Left kidney (tissue), 2 donors: Measurements from ENCODE around the gene B3GALT5. TPM values are rescaled to one million over a fixed set of nuclear protein-coding genes. Genes with fewer than 3 reads are reported as not detected.

ENCODE experiments used
- DNase-seq: peaks from one replicate; pipeline ENCODE4 v3.0.0-alpha.2; 2013
- polyA plus RNA-seq: library from polyadenylated mRNA; unstranded; fragments of 120-200 nt; gene quantifications from one replicate; pipeline ENCODE4 v1.2.1, GENCODE V29; 2013; ENCODE audit not compliant: insufficient read length

Gene B3GALT5
- polyA plus RNA-seq, 1 donor: 1.8 TPM

DNA sequence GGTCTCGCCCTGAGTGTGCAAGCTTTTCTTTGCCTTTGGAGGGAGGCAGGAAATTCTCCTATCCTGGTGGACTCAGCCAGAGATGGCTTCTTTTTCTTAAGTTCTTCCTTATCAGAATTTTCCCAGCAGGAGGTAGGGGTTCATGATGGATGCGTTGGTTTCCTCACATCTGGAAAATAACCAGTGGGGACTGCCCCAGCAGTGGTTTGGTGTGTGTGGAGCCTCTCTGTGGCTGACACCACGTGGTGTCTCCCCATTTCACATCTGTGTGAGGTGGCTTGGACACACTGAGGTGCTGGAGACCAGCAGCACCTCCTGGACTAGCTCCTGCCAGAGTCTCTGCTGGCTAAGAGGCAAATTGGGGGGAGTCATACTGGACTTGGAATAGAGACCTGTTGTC, 32.6 kb downstream of the B3GALT5 start:
- DNase-seq: no peak

DNA sequence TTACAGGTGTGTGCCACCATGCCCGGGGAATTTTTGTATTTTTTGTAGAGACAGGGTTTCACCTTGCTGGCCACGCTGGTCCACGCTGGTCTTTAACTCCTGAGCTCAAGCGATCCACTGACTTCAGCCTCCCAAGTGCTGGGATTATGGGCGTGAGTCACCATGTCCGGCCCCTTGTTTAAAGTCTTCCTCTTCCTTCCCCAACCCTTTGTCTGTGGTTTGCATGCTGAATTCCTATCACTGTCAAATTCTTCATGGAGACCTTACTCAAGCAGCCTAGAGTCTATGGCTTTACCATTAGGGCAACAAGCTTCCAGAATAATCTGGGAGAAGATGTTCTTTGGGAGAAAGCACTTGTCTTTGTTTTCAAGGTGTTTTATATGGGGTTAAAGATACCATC, 34.7 kb downstream of the B3GALT5 start:
- DNase-seq: no peak

DNA sequence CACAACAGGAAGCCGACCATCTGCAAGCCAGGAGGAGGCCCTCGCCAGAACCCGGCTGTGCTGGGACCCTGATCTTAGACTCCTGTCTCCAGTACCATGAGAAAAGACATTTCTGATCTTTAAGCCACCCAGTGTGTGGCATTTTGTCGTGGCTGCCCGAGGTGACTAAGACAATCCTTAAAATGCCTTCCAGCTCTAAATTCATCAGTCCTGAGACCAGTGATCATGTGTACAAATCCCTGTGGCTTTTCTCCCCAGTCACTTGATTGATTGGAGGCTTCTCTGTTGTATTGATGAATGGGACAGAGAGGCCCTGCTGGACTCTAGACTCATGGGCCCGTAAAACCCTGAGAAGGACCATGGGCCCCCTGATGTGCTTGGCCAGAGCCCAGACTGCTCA, 36.1 kb downstream of the B3GALT5 start:
- no peak for DNase-seq

DNA sequence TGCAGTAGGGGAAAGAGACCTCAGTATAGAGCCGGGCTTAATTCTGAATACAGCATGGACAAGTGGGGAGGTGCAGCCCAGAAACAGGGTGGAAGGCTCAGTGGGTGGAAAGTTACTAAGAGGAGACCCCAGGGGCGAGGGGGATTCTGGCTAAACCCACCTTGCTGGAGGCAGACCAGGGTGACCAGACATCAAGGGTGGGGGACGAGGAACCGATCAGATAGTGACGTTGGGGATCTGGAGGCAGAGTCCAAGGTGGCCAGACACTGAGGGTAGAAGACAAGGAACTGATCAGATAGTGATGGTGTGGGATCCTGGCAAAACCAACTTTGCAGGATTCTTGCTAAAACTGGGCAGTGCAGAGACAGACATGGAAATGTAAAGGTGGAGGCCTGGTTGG, 36.8 kb downstream of the B3GALT5 start:
- no peak for DNase-seq

DNA sequence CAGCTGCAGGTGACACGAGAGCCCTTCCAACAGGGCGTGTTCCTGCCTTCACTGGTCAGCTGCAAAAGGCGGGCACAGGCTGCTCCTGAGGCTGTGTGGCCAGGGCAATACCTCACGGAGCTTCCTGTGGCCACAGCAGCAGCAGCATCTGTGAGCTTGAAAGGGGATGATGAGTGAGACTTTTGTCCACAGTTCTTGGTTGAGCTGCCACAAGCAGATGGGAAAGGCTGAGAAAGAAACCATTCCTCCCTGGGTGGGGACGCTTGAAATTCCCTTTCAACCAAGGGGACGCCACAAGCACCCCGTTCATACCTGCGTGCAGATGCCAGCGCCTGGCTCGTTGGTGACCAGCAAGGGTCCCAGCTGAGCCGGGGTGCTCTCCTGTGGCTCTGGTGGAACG, 37.6 kb downstream of the B3GALT5 start:
- DNase-seq: no peak

DNA sequence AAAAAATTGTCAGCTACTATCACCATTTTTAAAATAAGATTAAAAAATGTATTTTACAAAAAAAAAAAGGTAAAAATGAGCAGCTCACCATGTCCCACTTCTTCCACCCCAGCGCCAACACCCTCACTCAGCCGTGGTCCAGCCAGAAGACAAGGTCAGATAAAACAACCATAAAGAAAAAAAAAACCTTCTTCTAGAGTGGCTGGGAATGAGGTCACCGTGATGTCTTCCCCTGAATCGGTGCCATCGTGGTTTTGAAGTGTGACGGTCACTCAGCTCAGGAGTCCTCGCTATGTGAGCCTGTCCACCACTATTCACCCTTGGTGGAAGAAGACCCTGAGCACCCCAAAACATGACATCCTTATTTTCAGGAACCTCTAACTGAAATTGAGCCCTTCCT, 38.1 kb downstream of the B3GALT5 start:
- DNase-seq: no peak

DNA sequence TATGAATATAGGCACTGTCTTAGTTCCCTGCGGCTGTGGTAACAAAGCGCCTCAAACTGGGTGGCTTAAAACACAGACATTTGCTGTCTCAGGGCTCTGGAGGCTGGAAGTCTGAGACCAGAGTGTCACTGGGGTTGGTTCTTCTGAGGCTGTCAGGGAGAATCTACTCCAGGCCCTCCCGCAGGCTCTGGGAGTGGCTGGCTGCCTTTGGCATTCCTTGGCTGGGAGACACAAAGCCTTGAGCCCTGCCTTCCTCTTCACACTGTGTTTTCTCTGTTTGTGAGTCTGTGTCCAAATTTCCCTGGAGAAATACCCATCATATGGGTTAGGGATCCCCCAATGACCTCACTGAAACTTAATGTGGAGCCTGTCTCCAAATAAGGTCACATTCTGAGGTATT, 38.5 kb downstream of the B3GALT5 start:
- DNase-seq: no peak

DNA sequence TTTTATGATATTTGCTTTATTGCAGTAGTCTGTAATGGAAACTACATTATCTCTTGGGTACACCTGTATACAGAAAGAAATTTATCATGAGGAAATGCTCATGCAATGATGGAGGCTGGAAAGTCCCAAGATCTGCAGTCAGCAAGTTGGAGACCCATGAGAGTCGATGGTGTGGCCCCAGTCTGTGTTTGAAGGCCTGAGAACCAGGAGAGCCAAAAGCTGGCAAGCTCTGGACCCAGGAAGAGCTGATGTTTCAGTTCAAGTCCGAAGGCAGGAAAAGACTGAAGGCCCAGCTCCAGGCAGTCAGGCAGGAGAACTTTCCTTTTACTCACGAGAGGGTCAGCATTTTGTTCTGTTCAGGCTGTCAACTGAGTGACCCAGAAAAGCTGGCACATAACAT, 42.2 kb downstream of the B3GALT5 start:
- DNase-seq: no peak

DNA sequence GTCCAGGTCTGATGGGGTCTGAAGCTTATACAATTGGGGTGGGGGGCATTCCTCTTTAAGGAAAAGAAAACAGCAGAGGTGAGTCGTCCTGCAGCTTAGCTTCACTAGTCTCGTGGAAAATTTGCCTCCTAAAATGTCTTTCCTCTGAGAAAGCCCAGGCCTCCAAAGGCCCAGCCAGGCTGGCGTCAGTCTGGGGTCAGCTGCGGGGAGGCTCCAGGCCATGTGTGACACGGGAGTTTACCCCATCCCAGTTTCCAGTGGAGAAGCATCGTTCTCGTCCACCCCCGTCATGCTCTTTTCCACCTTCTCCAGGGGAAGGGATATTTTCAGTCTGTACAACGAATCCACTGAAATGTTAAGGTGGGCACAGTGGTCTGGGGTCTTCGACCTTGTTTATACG, 42.8 kb downstream of the B3GALT5 start:
- no peak for DNase-seq

DNA sequence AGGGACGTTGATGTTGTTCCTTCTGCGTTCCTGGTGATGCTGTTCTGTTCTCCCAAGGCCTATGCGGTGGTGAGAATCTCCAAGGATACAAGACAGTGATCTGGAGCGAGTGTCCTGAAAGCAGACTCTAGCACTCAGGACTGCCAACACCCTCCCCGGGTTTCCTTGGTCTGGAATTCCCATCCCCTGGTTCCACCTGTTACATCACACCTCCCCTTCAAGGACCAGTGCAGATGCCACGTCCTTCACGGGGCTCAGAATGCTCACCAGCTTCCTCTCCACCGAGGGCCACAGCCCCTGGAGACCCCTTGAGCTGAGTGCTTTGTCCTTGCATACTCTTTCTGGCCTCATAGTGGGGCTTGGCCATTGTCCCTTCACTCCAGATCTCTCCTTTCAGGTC, 43.5 kb downstream of the B3GALT5 start:
- DNase-seq: no peak

DNA sequence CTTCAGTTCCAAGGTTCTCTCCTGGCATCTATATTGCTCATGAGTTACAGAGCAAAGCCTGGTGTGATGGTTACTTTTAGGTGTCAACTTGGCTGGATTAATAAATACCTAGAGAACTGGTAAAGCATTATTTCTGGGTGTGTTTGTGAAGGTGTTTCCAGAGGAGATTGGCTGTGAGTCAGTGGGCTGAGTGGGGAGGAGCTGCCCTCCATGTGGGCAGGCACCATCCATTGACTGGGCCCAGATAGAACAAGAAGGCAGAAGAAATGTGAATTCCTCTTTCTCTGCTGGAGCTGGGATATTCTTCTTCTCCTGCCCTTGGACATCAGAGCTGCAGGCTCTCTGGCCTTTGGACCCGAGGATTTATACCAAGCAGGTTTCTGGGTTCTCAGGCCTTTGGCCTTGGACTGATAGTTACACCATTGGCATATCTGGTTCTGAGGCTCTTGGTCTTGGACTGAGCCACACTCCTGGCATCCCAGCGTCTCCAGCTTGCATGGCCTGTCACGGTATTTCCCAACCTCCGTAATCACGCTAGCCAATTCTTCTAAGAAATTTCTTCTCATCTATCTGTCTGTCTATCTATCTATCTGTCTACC, 44.5 kb downstream of the B3GALT5 start:
- DNase-seq: no peak

DNA sequence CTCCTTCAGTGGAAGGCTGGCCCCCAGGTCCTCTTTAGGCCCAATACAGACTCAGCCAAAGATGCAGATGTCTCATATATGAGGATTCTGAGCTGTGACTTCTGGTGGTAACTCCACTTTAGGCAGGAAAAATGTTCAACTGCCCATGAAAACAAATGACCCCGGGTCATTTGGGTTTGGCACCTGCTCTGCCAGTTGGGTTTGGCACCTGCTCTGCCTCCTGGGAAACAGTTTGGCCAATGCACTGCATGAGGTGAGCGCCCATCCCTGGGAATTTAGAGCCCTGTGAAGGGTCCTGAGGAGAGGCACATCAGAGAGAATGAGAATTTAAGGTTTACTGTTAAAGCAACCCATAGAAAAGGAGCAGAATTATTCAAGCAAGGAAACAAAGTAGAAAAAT, 45.3 kb downstream of the B3GALT5 start:
- no peak for DNase-seq

DNA sequence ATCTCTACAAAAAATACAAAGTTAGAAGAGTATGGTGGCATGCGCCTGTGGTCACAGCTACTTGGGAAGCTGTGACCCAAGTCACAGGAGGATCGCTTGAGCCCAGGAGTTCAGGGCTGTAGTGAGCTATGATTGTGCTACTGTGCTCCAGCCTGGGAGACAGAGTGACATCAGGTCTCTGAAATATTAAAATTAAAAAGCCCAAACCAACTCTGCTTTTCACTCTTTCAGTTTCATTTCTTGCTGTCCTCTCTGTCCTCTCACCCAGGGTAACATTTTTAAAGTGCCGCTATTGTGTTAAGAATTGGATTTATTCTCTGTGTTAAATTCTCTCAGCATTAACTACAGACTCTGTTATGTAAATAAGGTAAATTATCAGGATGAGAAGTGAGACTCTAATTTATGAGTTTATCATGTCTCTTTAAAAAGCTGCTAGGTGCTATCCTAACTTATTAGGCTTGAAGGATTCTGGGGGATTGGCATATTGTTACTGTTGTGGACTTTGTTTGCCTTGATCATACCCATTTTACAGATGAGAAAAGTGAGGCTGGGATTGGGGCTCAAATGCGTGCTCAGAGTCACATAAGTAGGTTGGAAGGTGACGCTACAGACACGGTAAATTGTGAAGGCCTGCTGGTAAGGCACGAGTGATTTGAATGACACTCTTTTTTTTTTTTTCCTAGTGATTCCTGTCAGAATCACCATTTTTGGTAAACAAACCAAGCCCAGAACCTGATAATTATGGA, 46.5 kb downstream of the B3GALT5 start:
- no peak for DNase-seq

DNA sequence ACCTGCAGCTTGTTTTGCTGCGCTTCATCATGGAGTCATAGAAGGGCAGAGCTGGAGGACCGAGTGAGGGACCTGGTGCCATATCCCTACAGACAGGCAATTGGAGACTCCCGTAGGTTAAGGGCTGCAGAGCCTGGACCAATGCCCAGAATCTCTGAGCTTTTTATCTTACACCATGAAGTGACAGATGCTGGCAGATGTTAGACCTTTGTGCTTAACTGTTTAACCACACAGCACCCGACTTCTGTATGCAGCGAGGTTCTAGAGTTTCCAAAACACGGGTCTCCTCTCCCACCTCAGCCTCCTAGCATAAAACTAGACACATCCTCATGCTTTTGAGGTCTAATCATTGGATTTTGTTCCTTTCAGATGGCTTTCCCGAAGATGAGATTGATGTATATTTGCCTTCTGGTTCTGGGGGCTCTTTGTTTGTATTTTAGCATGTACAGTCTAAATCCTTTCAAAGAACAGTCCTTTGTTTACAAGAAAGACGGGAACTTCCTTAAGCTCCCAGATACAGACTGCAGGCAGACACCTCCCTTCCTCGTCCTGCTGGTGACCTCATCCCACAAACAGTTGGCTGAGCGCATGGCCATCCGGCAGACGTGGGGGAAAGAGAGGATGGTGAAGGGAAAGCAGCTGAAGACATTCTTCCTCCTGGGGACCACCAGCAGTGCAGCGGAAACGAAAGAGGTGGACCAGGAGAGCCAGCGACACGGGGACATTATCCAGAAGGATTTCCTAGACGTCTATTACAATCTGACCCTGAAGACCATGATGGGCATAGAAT, 47.6 kb downstream of the B3GALT5 start:
- DNase-seq: no peak

DNA sequence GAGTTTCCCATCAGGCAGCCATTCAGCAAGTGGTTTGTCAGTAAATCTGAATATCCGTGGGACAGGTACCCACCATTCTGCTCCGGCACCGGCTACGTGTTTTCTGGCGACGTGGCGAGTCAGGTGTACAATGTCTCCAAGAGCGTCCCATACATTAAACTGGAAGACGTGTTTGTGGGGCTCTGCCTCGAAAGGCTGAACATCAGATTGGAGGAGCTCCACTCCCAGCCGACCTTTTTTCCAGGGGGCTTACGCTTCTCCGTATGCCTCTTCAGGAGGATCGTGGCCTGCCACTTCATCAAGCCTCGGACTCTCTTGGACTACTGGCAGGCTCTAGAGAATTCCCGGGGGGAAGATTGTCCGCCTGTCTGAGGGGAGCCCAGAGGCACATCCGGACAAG, 48.4 kb downstream of the B3GALT5 start:
- no peak for DNase-seq

DNA sequence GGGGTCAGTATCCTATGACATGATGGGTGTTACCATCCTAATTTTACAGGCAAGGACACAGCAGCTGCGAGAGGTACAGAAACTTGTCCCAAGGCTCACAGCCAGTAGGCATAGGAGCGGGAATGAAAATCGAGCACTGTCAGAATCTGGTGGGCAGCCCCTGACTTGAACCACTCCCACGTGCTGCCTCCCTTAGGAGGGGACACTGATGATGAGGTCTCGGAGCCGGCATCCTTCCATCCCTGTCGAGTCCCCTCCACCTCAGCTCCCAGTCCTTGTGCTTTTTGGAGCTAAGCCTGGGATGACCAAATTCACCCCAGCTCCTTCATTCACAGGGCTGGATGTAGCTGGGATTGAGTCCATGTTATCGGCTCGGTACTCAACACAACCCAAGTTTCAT, 49.0 kb downstream of the B3GALT5 start:
- DNase-seq: no peak

DNA sequence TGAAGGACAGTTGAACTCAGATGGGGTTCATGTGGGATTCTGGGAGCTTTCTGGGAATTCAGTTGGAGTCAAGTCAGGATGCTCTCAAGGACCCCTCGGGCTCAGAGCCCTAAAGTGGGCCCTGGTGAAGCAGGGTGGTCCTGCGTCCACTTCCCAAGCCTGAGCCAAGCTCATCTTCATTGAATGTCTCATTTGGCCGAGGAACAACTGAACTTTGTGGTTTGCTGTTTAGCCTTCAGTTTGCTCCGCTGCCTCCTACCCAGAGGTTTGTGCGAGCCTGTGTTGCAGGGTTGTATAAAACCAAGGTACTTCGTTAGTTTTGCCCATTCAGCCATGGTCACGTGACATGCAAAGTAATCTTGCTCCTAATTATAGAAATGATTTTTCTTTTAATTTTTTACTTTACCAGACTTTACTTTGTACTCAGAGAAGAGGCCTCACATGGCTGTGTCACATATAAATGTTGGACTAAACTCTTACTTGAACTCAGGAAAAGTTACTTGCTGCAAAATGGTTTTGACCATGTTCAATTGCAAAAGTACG, 49.7 kb downstream of the B3GALT5 start:
- DNase-seq: no peak

DNA sequence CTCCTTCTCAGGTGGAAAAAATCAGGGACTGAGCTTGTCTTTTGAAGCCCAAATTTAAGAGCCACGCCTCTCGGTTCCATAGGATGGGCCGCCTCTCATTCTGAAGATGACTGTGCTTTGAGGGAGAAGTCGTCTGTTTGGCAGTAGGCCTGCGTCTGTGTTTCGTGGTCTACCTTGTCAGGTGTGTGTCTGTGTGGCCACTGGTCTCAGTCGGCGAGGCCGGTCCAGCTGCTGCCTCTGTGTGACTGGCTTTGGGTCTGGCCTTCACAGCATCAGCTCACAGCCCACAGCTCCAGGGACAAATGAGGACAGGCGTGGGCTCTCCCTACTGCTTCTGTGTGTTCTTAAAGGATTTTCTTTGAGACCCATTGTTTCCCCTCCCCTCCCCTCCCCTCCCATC, 50.3 kb downstream of the B3GALT5 start:
- no peak for DNase-seq

DNA sequence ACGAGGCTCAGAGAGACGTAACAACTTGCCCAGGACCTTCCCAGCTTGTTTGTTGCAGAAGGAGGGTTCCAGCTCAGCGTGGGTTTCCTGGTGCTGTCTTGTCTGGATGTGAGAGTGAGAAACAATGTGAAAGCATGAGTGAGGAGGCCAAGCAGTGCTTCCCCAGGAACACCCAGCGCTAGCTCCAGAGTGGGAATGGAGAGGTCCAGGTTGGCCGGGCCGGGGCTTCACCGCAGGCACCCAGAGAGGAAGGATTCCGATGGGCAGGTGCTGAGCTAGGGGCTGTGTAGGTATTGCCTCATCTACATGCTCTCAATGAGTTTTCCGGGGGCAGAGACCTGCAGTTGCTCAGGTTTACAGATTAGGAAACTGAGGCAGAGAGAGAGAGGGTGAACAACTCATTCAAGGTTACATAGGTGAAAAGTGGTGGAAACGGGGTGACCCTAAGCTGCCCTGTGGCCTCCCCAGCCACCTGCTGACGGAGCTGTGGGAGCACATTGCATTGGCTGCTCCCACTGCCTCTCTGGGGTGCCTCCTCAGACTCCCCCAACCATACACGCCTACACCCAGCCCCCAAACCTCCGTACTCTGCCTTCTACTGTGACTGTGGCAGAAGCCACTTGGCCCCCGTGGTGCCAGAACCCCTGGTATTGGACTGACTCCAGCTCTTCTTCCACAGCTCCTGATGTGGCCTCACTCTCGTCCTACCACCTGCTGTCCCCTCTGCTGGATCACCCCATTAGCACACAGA, 51.2 kb downstream of the B3GALT5 start:
- DNase-seq: no peak

DNA sequence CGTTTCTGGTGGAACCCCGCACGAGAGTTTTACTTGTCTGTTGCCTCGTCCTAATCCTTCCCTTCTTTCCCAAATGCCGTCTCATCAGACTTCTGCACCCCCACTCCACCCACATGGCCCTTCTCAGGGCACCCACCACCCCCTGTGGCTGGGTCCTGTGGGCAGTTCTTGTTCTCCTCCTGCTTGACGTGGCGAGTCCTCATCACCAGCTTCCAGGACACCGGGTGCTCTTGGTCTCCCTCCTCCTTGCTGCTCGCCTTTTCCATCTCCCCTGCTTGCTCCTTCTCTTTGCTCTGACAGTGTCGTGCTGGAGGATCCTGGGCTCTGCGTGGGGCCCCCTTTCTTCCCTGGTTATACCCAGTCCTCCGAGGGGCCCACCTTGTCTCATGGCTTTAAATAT, 51.8 kb downstream of the B3GALT5 start:
- no peak for DNase-seq

DNA sequence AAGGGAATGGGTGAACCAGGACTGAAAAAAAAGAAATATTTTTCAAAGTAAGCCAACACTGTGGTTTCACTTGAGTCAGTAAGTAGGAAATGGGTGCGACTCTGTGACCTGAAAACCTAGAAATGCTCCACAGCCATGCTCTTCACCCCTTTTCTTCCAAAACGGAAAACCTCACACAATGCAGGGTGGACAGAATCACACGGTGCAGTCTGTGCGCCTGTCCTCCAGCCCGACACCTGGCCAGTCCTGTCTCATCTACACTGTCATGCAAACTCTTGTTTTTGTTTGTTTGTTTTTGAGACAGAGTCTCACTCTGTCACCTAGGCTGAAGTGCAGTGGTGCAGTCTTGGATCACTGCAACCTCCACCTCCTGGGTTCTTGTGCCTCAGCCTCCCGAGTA, 53.3 kb downstream of the B3GALT5 start:
- DNase-seq: no peak

DNA sequence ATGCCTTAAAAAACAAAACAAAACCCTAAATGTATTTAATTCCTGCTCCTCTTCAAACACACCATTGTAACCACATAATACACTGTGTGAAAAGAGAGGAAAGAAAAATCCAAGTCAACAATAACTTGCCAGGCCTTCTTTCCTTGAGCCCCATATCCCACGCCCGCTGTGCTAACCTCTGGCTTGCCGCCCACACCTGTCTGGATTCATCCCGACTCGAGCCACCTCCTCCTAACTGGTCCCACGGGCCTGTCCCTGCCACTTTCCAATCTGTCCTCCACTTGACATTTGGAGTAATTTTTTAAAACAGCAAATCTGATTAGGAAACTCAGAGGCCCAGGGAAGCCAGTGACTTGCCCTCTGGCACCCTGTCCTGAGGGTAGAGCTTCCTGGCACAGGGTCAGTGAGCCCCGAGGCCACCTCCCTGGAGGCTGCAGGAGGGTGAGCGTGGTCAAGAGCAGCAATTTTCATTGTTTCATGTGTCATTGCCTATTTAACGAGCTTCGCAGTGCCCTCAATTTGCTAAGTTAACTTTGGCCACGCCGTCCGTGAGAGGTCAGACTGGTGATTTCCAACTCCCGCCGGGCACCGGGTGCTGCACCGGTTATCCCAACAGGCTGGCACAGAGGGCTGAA, 54.1 kb downstream of the B3GALT5 start:
- DNase-seq: no peak
